DOHH2 (cell line): Measurements from ENCODE around the gene NOSTRIN.

Source experiments
- H3F3A ChIP-seq: fragments of 200-600 bp; sonication (generic), shearing (Covaris generic); 2 replicates; pipeline ENCODE4 v1.6.0; 2016; ENCODE audit warnings: antibody characterized with exemption, mild to moderate bottlenecking; ENCODE audit not compliant: control insufficient read depth, insufficient read depth
- H3K27ac ChIP-seq: fragments of 200-600 bp; sonication (generic); 2 replicates; pipeline ENCODE4 v1.5.1; 2014; ENCODE audit warnings: low read depth, mild to moderate bottlenecking, low read length, moderate library complexity
- H3K27me3 ChIP-seq: fragments of 200-600 bp; sonication (generic); 2 replicates; pipeline ENCODE4 v1.6.1; 2014; ENCODE audit warnings: mild to moderate bottlenecking, low read length, mixed read lengths; ENCODE audit not compliant: control insufficient read depth
- H3K36me3 ChIP-seq: fragments of 200-600 bp; sonication (generic); 2 replicates; pipeline ENCODE4 v1.6.1; 2014; ENCODE audit warnings: mild to moderate bottlenecking, low read length, moderate library complexity, mixed read lengths; ENCODE audit not compliant: control insufficient read depth
- H3K4me1 ChIP-seq: fragments of 200-600 bp; sonication (generic); 2 replicates; pipeline ENCODE4 v1.6.1; 2014; ENCODE audit warnings: mild to moderate bottlenecking, low read length, mixed read lengths; ENCODE audit not compliant: control insufficient read depth
- H3K4me2 ChIP-seq: fragments of 200-600 bp; sonication (generic); 2 replicates; pipeline ENCODE4 v1.6.0; 2014; ENCODE audit warnings: mild to moderate bottlenecking, low read length, moderate library complexity
- H3K4me3 ChIP-seq: fragments of 200-600 bp; sonication (generic); 2 replicates; pipeline ENCODE4 v1.5.1; 2014; ENCODE audit warnings: mild to moderate bottlenecking, low read length, mixed read lengths
- H3K79me2 ChIP-seq: fragments of 200-600 bp; sonication (generic); 2 replicates; pipeline ENCODE4 v1.6.1; 2014; ENCODE audit warnings: mild to moderate bottlenecking, low read length, mixed read lengths; ENCODE audit not compliant: control insufficient read depth
- H3K9me2 ChIP-seq: fragments of 200-600 bp; sonication (generic); replicated peaks from 2 replicates; pipeline ENCODE4 v1.6.1; 2014; ENCODE audit warnings: mild to moderate bottlenecking, low read length, mixed read lengths; ENCODE audit not compliant: control insufficient read depth
- H3K9me3 ChIP-seq: fragments of 200-600 bp; sonication (generic); 2 replicates; pipeline ENCODE4 v1.6.1; 2014; ENCODE audit warnings: antibody characterized with exemption, low read length, mixed read lengths; ENCODE audit not compliant: control insufficient read depth, insufficient read depth
- H4K20me1 ChIP-seq: fragments of 200-600 bp; sonication (generic); 2 replicates; pipeline ENCODE4 v1.6.0; 2014; ENCODE audit warnings: low read depth, mild to moderate bottlenecking, antibody characterized with exemption, low read length, moderate library complexity; ENCODE audit not compliant: control insufficient read depth, insufficient read depth
- CTCF ChIP-seq: fragments of 200-600 bp; sonication (generic); IDR thresholded peaks from one replicate; pipeline ENCODE4 v1.5.1; 2014; ENCODE audit warnings: antibody characterized with exemption, mild to moderate bottlenecking, low read depth, low read length; ENCODE audit not compliant: poor library complexity, severe bottlenecking
- EZH2phosphoT487 ChIP-seq: fragments of 200-600 bp; sonication (generic); IDR thresholded peaks from 2 replicates; pipeline ENCODE4 v1.6.1; 2017; ENCODE audit warnings: borderline replicate concordance, mild to moderate bottlenecking, antibody characterized with exemption, low read length, moderate library complexity, mixed read lengths

Gene NOSTRIN

GRCh38 chr2:168796090-168796577 lies 6.3 kb upstream of the NOSTRIN start:
- Histone ChIP-seq H3F3A (no peaks in the 10 kb centered on the region), H3K79me2 (no peaks in the 10 kb centered on the region), H3K9me2 (no peaks in the 10 kb centered on the region; the same call in 1 of the 2 replicates), H3K4me1 (no peaks in the 10 kb centered on the region), H3K27ac (no peak overlapping the region), H3K36me3 (no peaks in the 10 kb centered on the region), H3K4me3 (no peak overlapping the region), H4K20me1 (no peaks in the 10 kb centered on the region), H3K27me3 (no peaks in the 10 kb centered on the region), H3K4me2 (no peak overlapping the region), H3K9me3 (no peaks in the 10 kb centered on the region)
- TF ChIP-seq EZH2phosphoT487 (no peak), CTCF (no peak)

DNA sequence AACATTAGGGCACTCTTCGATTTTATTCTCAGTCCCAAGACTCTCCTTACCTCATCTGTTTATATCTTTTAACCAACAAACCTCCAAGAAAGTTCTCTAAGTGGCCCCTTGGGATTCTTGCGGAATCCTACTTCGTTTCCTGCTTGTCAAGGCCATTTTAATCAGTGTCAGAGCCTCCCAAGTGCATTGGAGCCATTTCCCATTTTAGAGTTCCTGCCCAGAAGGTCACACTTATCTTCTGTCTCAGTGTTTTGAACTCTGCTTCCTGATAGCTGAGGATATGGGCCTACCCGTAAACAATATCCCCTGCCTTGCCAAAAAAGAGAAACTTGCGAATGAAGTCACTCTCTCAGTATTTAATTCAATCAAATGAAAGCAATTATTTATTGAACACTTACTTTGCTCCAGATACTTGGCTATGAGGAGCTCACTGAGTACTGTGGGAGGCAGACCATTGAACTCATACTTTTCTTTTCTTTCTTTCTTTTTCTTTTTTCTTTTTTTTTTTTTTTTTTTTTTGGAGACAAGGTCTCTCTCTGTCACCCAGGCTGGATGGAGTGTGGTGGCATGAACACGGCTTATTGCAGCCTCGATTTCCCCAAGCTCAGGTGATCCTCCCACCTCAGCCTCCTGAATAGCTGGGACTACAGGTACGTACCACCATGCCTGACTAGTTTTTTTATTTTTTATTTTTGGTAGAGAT lies 5.7 kb upstream of the NOSTRIN start:
- no peaks in the 10 kb centered on the region for H4K20me1 ChIP-seq
- H3K27ac ChIP-seq = no peak overlapping the region

GRCh38 chr2:168797286-168797655 lies 5.2 kb upstream of the NOSTRIN start:
- Histone ChIP-seq H3K36me3 (no peaks in the 10 kb centered on the region), H3F3A (no peaks in the 10 kb centered on the region), H3K4me1 (no peaks in the 10 kb centered on the region), H4K20me1 (no peaks in the 10 kb centered on the region), H3K9me2 (no peaks in the 10 kb centered on the region; the same call in 1 of the 2 replicates), H3K27ac (no peak overlapping the region), H3K9me3 (no peaks in the 10 kb centered on the region), H3K4me3 (no peak overlapping the region), H3K27me3 (no peaks in the 10 kb centered on the region), H3K4me2 (no peak overlapping the region), H3K79me2 (no peaks in the 10 kb centered on the region)
- TF ChIP-seq EZH2phosphoT487 = no peak
- no peak for TF ChIP-seq CTCF

More for the DNA sequence above, 5.7 kb upstream of the NOSTRIN start:
- H3K9me2 ChIP-seq = no peaks in the 10 kb centered on the region; the same call in 1 of the 2 replicates
- H3K36me3 ChIP-seq = no peaks in the 10 kb centered on the region
- H3K4me1 ChIP-seq = no peaks in the 10 kb centered on the region
- H3K79me2 ChIP-seq = no peaks in the 10 kb centered on the region
- no peaks in the 10 kb centered on the region for H3F3A ChIP-seq
- TF ChIP-seq CTCF (no peak), EZH2phosphoT487 (no peak)
- H3K4me2 ChIP-seq = no peak overlapping the region
- H3K27me3 ChIP-seq = no peaks in the 10 kb centered on the region
- H3K9me3 ChIP-seq = no peaks in the 10 kb centered on the region
- no peak overlapping the region for H3K4me3 ChIP-seq
